Sciatic nerve (tissue), 2 donors: ENCODE data around the gene CDKAL1. TPM values are rescaled to one million over a fixed set of nuclear protein-coding genes. Genes with fewer than 3 reads are reported as not detected.

Experiments used
- ATAC-seq: fragments of 200-7000 bp; cut with Tn5 transposase; one replicate; pipeline ENCODE4 v1.9.1; 2020; ENCODE audit warnings: mild to moderate bottlenecking, moderate library complexity
- DNase-seq: peaks from one replicate; pipeline ENCODE4 v3.0.0-alpha.2; 2020; ENCODE audit warnings: low spot score
- intact Hi-C: fragments of 100-400 bp; cut with DNase I; formaldehyde crosslinking; loops from one replicate; pipeline ENCODE4 v1.14.2; 2022
- total RNA-seq: library from RNA; stranded (reverse); fragmentation: NEBNext Ultra II Directional; extraction: Animal tissue kit (Norgen Biotek cat#: 25700); gene quantifications from one replicate; pipeline ENCODE4 v1.2.1, GENCODE V29; 2021
- donor health status: DM: no; HTN: no; CAD: no.
- donor health status: DM: no; HTN: no; CAD: no.

CDKAL1 gene
- total RNA-seq, 1 donor from 2014 or later = 20.5 TPM

- DNase-seq (no peak), ATAC-seq (no peak)
- intact Hi-C loops = no loop called here
Observed at GRCh38 chr6:20658053-20658452, 123.8 kb downstream of the CDKAL1 start.

GRCh38 chr6:20658516-20658915 lies 124.3 kb downstream of the CDKAL1 start:
- intact Hi-C loops = no loop called here
- no peak for DNase-seq
- ATAC-seq = no peak

GRCh38 chr6:20660534-20660933 lies 126.3 kb downstream of the CDKAL1 start:
- DNase-seq (no peak), ATAC-seq (no peak)
- intact Hi-C loops = no loop called here

GRCh38 chr6:20661721-20662120 lies 127.5 kb downstream of the CDKAL1 start:
- DNase-seq = no peak
- intact Hi-C loops = no loop called here
- ATAC-seq = no peak

GRCh38 chr6:20664250-20664649 lies 130.0 kb downstream of the CDKAL1 start:
- intact Hi-C loops = no loop called here
- no peak for DNase-seq
- no peak for ATAC-seq

- no peak for ATAC-seq
- no peak for DNase-seq
- intact Hi-C loops = no loop called here
Observed at GRCh38 chr6:20665290-20665689, 131.0 kb downstream of the CDKAL1 start.

GRCh38 chr6:20669571-20670314 lies 135.5 kb downstream of the CDKAL1 start:
- intact Hi-C loops = no loop called here
- no peak for DNase-seq
- no peak for ATAC-seq

GRCh38 chr6:20670750-20671149 lies 136.5 kb downstream of the CDKAL1 start:
- intact Hi-C loops = no loop called here
- ATAC-seq (no peak), DNase-seq (no peak)

- no peak for DNase-seq
- intact Hi-C loops = no loop called here
- no peak for ATAC-seq
Observed at GRCh38 chr6:20672038-20672437, 137.8 kb downstream of the CDKAL1 start.

GRCh38 chr6:20673458-20673857 lies 139.2 kb downstream of the CDKAL1 start:
- DNase-seq (no peak), ATAC-seq (no peak)
- intact Hi-C loops = no loop called here

GRCh38 chr6:20674664-20675063 lies 140.4 kb downstream of the CDKAL1 start:
- no peak for DNase-seq
- no peak for ATAC-seq
- intact Hi-C loops = no loop called here

GRCh38 chr6:20678831-20679352 lies 144.6 kb downstream of the CDKAL1 start:
- intact Hi-C loops = no loop called here
- no peak for DNase-seq
- ATAC-seq = no peak

- DNase-seq = no peak
- intact Hi-C loops = no loop called here
- no peak for ATAC-seq
Observed at GRCh38 chr6:20680697-20681165, 146.5 kb downstream of the CDKAL1 start.

GRCh38 chr6:20681243-20681684 lies 147.0 kb downstream of the CDKAL1 start:
- intact Hi-C loops = no loop called here
- DNase-seq (no peak), ATAC-seq (no peak)

- intact Hi-C loops = no loop called here
- ATAC-seq (no peak), DNase-seq (no peak)
Observed at GRCh38 chr6:20684474-20684873, 150.2 kb downstream of the CDKAL1 start.

- no peak for ATAC-seq
- intact Hi-C loops = no loop called here
- no peak for DNase-seq
Observed at GRCh38 chr6:20686142-20686541, 151.9 kb downstream of the CDKAL1 start.

GRCh38 chr6:20687494-20687893 lies 153.2 kb downstream of the CDKAL1 start:
- intact Hi-C loops = no loop called here
- no peak for DNase-seq
- ATAC-seq = no peak

- ATAC-seq = no peak
Observed at GRCh38 chr6:20688710-20689500, 154.6 kb downstream of the CDKAL1 start.

GRCh38 chr6:20691185-20691584 lies 156.9 kb downstream of the CDKAL1 start:
- no peak for ATAC-seq
- intact Hi-C loops = no loop called here
- no peak for DNase-seq

More at GRCh38 chr6:20688710-20689500, 154.6 kb downstream of the CDKAL1 start:
- DNase-seq = no peak
- intact Hi-C loops = no loop called here

GRCh38 chr6:20692023-20692422 lies 157.8 kb downstream of the CDKAL1 start:
- DNase-seq (no peak), ATAC-seq (no peak)
- intact Hi-C loops = no loop called here
